ENCODE measurements around the gene RTN4.

RTN4 gene

GRCh38 chr2:54968561-54969218 is 81.6 kb downstream of the RTN4 start:
- DNase-seq (ENCODE audit: low read depth in 2 of 2) = no peak

GRCh38 chr2:54967759-54968365 is 82.4 kb downstream of the RTN4 start:
- DNase-seq (ENCODE audit: low read depth in 2 of 2) = no peak

- DNase-seq (ENCODE audit: low read depth in 2 of 2) = no peak
Observed at GRCh38 chr2:54967269-54967668, 83.0 kb downstream of the RTN4 start.

GRCh38 chr2:54966837-54967236 is 83.4 kb downstream of the RTN4 start:
- no peak for DNase-seq (ENCODE audit: low read depth in 2 of 2)

GRCh38 chr2:54966165-54966832 is 84.0 kb downstream of the RTN4 start:
- no peak for DNase-seq (ENCODE audit: low read depth in 2 of 2)

- DNase-seq (ENCODE audit: low read depth in 2 of 2) = no peak
Observed at GRCh38 chr2:54965425-54965824, 84.8 kb downstream of the RTN4 start.

- no peak for DNase-seq (ENCODE audit: low read depth in 2 of 2)
Observed at GRCh38 chr2:54964816-54965215, 85.4 kb downstream of the RTN4 start.

- no peak for DNase-seq (ENCODE audit: low read depth in 2 of 2)
Observed at GRCh38 chr2:54964271-54964670, 86.0 kb downstream of the RTN4 start.

- no peak for DNase-seq (ENCODE audit: low read depth in 2 of 2)
Observed at GRCh38 chr2:54963476-54963875, 86.8 kb downstream of the RTN4 start.

GRCh38 chr2:54962935-54963440 is 87.3 kb downstream of the RTN4 start:
- DNase-seq (ENCODE audit: low read depth in 2 of 2) = no peak

- no peak for DNase-seq (ENCODE audit: low read depth in 2 of 2)
Observed at GRCh38 chr2:54962511-54962910, 87.7 kb downstream of the RTN4 start.

GRCh38 chr2:54960164-54960563 is 90.1 kb downstream of the RTN4 start:
- no peak for DNase-seq (ENCODE audit: low read depth in 2 of 2)

- no peak for DNase-seq (ENCODE audit: low read depth in 2 of 2)
Observed at GRCh38 chr2:54958717-54959371, 91.4 kb downstream of the RTN4 start.

GRCh38 chr2:54957321-54957999 is 92.8 kb downstream of the RTN4 start:
- no peak for DNase-seq (ENCODE audit: low read depth in 2 of 2)

GRCh38 chr2:54956111-54956627 is 94.1 kb downstream of the RTN4 start:
- DNase-seq (ENCODE audit: low read depth in 2 of 2) = no peak

- DNase-seq (ENCODE audit: low read depth in 2 of 2) = no peak
Observed at GRCh38 chr2:54955358-54956110, 94.7 kb downstream of the RTN4 start.

GRCh38 chr2:54954705-54955357 is 95.4 kb downstream of the RTN4 start:
- DNase-seq (ENCODE audit: low read depth in 2 of 2) = no peak

- DNase-seq (ENCODE audit: low read depth in 2 of 2) = no peak
Observed at GRCh38 chr2:54954158-54954557, 96.1 kb downstream of the RTN4 start.

- DNase-seq (ENCODE audit: low read depth in 2 of 2) = no peak
Observed at GRCh38 chr2:54952978-54953456, 97.2 kb downstream of the RTN4 start.

- no peak for DNase-seq (ENCODE audit: low read depth in 2 of 2)
Observed at GRCh38 chr2:54952425-54952824, 97.8 kb downstream of the RTN4 start.

Data from stimulated activated CD8-positive, alpha-beta memory T cell treated with anti-CD3 and anti-CD28 coated beads, Interleukin-7, amount 100 ng/mL, for 4 hours (primary cell).